Inflammatory macrophage (primary cell): ENCODE results near the gene SMC3.
"Not testable (repeated sequence)": the region's sequence is repeated elsewhere in the genome, so short reads cannot be mapped to it uniquely, and the experiment has no call there.

Experiments
- DNase-seq, 2 donors: peaks; one replicate each; pipeline ENCODE4 v3.0.0-alpha.2; 2020 to 2022
- total RNA-seq, 18 experiments: gene quantifications; one replicate each; lab custom pipeline; 2026; ENCODE audit warnings: mixed read lengths in 6 of 18, inconsistent platforms in 2 of 18; lab: John Stamatoyannopoulos, UW

Gene SMC3
- total RNA-seq = 17.8 to 114 (median 65.4) reads per million in 18 experiments

DNA sequence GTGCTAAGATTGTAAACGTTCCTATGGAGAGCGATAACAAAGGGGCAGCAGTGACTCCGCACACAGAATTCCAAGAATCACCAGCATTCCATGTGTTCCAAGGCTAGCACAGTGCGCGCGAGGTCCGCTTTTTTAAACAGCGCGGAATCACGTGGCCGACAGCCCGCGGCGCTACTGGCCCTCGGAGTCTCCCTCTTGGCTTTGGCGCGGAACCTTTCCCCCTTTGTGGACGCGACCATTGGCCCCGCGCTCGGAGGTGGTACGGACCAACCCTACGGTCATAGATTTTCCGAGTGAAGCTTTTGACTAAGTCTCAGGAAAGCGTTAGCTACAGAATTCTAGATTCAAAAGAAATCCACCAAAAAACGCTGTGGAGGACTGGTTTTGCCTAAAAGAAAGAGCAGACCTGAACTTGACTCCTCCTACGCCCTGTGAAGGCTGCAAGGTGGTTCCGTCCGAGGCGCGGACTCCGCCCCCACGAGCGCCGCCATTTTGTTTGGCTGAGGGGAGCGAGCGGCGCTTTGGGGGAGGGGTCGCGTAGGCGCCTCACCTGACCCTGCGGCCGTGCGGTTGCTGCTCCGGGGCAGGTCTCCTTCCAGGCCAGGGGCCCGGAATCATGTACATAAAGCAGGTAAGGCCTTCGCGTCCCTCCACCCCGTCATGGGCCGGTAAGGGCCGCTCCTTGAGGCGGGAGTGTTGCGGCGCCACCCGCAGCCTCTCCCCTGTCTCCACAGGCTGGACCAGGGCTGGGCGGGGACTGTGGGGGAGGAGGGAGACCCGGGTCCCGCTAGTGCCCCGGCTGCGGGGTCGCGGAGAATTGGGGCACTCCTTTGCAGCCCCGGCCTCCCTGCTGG is at the start of gene SMC3:
SMC3 (plus strand) TSS at position 495 of the 854 bp plus-strand sequence; CDS start at position 617, 122 bp downstream.
- peak; percentile 90 to 94 for DNase-seq

DNA sequence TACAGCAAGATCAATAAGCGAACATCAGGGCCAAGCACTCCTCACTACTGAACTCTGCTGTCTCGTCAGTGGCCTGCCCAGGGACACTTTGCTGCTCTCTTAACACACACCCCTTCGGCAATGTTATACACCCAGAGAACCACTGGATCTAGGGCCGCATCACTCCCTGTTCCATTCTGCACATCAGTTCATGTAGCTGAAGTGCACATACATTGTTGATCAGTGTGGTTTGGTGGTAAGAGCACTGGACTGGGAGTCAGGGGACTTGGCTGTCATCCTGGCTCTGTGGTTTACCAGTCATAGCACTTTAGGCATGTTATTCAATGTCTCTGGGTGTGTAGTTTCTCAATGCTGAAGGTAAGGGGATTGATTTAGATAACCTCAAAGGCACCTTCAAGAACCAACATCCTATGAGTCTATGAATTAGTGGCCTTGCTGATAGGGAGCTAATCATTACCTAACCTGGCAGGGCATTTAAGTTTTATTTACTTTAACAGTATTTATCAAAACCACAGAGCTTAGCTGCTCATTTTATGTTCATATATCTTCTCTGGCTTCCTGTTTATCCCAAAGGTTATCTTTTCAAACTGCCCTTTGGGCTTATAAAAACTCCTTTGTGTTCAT is 45.0 kb upstream of the SMC3 start:
- no peak for DNase-seq

GRCh38 chr10:110523736-110524135 is 43.8 kb upstream of the SMC3 start:
- DNase-seq = no peak

GRCh38 chr10:110524179-110524858 is 43.2 kb upstream of the SMC3 start:
- no peak for DNase-seq

DNA sequence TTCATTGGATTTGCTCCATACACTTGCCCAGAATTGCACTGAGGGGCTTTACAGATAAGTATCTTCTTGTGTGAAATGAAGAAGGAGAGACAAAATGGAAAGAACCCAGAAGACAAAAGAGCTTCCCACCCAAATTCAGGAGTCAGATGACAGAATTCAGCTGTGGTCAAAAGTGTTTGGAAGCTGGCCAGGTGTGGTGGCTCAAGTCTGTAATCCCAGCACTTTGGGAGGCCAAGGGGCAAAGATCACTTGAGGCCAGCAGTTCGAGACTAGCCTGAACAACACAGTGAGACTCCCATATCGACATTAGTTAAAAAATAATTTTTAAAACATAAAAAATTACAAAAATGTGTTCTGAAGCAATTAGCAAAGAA is 42.6 kb upstream of the SMC3 start:
- DNase-seq = no peak

GRCh38 chr10:110525349-110526260 is 41.9 kb upstream of the SMC3 start:
- DNase-seq = peak; percentile 74 to 88

DNA sequence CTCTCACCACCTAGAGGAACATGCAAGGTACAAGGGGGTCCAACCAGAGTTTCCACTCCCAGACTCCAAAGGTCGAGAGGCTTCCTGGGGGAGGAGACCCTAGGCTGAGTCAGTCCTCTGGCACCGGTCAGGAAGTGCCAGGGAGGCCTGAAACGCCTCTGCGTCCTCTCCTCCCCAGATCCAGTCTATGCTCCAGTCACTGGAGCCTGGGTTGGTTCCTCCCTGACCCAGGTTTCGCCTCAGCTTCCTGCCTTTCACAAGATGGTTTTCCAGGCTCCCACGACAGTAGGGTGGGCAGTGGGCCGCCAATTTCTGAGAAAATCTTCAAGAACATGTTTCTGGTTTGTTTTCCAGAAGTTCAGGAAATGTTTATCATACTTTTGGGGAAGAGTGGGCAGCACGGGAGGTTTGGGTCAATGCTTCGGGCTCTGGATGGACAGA is 39.7 kb upstream of the SMC3 start:
- peak; percentile 62 to 81 for DNase-seq

- no peak for DNase-seq
Observed at GRCh38 chr10:110528224-110528996, 39.1 kb upstream of the SMC3 start.

- not testable (repeated sequence) for DNase-seq
Observed at GRCh38 chr10:110528997-110529524, 38.4 kb upstream of the SMC3 start.

GRCh38 chr10:110529596-110530011 is 37.9 kb upstream of the SMC3 start:
- no peak for DNase-seq

GRCh38 chr10:110530131-110530831 is 37.2 kb upstream of the SMC3 start:
- peak in 1 of 2 donors; percentile 45 for DNase-seq

DNA sequence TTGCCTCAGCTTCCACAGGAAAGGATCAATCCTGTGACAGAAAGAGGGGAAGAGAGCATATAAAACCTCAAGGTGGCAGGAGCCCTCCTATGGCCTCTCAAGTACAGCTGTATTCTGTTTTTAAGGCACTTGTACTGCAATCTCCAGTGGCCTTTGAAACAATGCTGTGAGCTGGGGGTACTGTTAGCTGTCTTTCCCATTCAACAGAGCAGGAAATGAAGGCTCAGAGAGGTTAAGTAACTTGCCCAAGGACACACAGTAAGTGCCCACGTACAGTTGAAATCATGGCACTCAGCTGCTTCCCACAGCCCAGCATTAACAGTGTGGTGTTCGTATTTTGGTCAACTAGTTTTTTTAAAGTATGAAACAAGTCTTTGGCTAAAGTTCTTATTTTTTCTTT is 35.8 kb upstream of the SMC3 start:
- no peak for DNase-seq

- DNase-seq = peak in 1 of 2 donors; percentile 44
Observed at GRCh38 chr10:110532628-110533027, 34.9 kb upstream of the SMC3 start.

GRCh38 chr10:110533149-110533548 is 34.3 kb upstream of the SMC3 start:
- DNase-seq = peak; percentile 73 to 88

DNA sequence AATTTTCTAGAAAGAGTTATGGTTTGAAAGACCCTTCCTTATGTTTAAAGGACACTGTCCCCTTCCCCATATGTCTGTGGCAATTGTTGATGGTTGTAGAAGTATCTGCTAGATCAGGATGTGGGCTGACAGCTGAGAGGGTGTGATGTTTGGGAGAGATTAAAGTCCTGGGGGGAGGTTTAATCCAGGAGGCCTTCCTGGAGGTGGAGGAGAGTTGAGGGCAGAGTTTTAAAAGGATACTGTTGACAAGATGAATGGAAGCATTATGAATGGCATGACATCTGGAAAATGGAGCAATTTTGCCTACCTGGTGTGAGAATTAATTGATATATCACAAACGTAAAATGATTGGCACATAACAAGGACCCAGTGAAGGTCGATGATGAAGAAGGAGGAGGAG is 32.9 kb upstream of the SMC3 start:
- DNase-seq = no peak

DNA sequence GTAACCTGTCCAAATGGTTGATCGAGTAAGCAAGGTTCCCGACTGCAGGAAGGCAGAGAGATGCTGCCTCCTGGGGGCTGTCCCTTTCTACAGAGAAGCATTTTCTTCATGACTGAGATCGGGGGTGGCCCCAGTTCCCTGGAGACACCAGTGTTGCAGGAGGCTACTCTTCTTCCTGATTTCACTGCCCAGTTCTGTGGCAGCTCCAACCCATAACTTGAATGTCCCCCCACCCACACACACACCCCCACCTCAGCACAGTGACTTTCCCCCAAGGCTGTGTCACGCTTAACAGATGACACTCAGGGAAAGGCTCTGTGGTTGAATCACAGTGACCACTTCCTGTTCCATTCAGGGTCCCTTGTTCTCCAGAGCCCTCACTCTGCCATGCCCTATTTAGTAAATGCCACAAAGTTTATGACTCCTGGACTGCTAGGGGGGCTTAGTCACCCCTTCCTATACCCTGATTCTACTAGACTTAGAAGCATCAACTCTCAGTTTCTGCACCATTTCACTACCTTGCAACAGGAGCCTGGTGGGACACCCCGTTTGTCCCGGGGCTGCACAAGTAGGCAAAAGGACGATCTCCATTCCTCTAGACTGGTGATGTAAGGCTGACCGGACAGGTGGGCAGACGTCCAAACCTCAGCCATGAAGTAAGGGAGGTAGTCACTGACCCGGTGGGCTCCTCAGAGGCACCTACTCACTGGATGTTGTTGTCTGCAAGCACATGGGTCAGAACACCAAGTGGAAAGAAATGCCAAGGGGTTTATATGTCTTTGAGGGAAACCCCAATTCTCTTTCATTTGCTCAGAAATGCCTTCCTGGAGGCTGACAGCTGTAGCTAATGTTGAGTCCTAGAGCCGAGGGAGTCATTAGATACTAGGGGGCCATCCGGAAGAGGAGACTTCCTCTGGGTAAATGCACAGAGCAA is 31.3 kb upstream of the SMC3 start:
- DNase-seq = peak; percentile 92 to 98

DNA sequence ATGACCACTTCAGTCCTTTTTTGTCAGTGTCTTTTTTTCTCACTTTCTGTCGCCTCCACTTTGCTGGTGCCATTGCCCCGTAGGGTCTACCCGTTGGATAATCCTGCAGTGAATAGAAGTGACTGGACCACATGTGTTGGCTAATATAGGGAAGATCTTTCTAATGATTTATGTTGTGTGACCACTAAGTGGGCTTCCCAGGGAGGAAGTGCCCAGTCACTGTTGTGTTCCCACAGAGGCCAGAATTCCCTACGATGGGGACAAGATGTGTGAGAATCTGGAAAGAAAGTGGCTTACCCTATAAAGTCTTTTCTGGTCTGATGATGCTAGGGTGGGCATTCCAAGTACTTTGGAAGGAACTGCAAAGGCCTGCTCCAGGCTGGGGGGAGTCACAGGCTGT is 28.4 kb upstream of the SMC3 start:
- no peak for DNase-seq

DNA sequence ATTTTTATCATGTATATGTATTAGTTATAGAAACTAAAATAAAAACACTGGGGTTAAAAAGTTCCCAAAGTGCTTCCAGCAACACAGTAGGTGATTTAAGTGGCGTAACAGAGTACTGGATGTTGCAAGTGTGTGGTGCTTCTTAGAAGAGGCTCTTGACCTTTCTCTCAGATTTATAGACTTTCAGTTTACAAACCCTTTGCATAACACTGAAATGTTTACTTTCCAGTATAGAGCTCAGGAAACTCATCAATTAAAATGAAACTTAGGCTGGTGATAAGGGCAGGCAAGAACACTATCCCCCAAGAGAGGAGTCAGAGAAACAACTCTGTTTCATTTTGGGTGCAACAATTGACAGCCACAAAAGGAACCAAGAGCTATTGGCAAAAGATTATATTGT is 27.5 kb upstream of the SMC3 start:
- no peak for DNase-seq

- DNase-seq = peak; percentile 92 to 94
Observed at GRCh38 chr10:110544958-110545537, 22.4 kb upstream of the SMC3 start.
